ENCODE measurements around the gene TXNIP. TPM values are rescaled to one million over a fixed set of nuclear protein-coding genes. Genes with fewer than 3 reads are reported as not detected.

Gene TXNIP
- total RNA-seq, 1 donor from 2014 or later: 157 TPM

- H3K36me3 Mint-ChIP-seq (ENCODE audit: low read depth, unreplicated experiment): peaks cover 3% of the 10 kb centered on the region
- Histone ChIP-seq H2AFZ (ENCODE audit: low read depth, low read length) (no peak overlapping the region), H3K36me3 (ENCODE audit: insufficient read depth, low read length) (no peaks in the 10 kb centered on the region), H3K27me3 (ENCODE audit: insufficient read depth, low read length) (peaks cover 24% of the 10 kb centered on the region), H3K4me3 (ENCODE audit: insufficient read depth, low read depth, low read length) (no peak overlapping the region), H3K79me2 (ENCODE audit: insufficient read depth, low read length) (no peaks in the 10 kb centered on the region), H4K20me1 (ENCODE audit: insufficient read depth, low read length) (no peaks in the 10 kb centered on the region), H3K27ac (ENCODE audit: low read depth, low read length) (no peak overlapping the region), H3K4me2 (ENCODE audit: low read length) (peak overlapping the region; percentile 60), H3K9me3 (ENCODE audit: insufficient read depth, low read depth, low read length) (no peaks in the 10 kb centered on the region), H3K4me1 (ENCODE audit: insufficient read depth, low read length) (no peaks in the 10 kb centered on the region), H3K9ac (ENCODE audit: low read length) (no peak overlapping the region)
- DNase-seq (ENCODE audit: low read depth): no peak
- peaks cover 34% of the 10 kb centered on the region for H3K27me3 Mint-ChIP-seq (ENCODE audit: low read depth, unreplicated experiment)
- peaks cover 6% of the 10 kb centered on the region for H3K9me3 Mint-ChIP-seq (ENCODE audit: unreplicated experiment)
- peaks cover 6% of the 10 kb centered on the region for H3K4me1 Mint-ChIP-seq (ENCODE audit: low read depth, unreplicated experiment)
- H3K27ac Mint-ChIP-seq (ENCODE audit: unreplicated experiment): no peak overlapping the region
- FAIRE-seq: no peak
- TF ChIP-seq CTCF (IDR thresholded peaks at IDR 0.05; ENCODE audit: insufficient read depth, low read depth, low read length): no peak
- TF ChIP-seq EZH2 (IDR thresholded peaks at IDR 0.05; ENCODE audit: insufficient read depth, low read length): no peak
- no peak overlapping the region for H3K4me3 Mint-ChIP-seq (ENCODE audit: unreplicated experiment)
These were observed 23.1 kb upstream of the TXNIP start for GRCh38 chr1:146019231-146020057.

DNA sequence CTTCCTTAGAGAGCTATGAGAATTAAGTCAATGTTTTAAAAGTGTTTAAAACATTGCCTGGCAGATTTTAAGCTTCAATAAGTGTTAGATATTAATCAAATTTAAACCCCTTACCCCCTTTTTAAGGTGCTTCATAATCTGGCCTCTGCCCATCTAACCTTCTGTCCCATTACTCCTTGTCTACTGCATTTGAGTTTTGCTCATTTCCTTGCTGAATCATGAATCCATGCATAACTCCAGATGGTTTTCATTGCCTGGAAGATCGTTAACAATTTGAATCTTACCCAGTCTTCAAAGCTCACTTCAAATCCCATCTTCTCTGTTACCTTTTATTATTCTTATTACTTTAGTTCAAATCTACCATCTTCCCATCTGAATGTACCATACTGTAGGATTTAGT lies 20.5 kb upstream of the TXNIP start:
- Histone ChIP-seq H3K9ac (ENCODE audit: low read length) (no peak overlapping the region), H4K20me1 (ENCODE audit: insufficient read depth, low read length) (no peaks in the 10 kb centered on the region), H3K9me3 (ENCODE audit: insufficient read depth, low read depth, low read length) (no peaks in the 10 kb centered on the region), H3K27ac (ENCODE audit: low read depth, low read length) (no peak overlapping the region), H2AFZ (ENCODE audit: low read depth, low read length) (no peak overlapping the region), H3K4me2 (ENCODE audit: low read length) (no peak overlapping the region), H3K79me2 (ENCODE audit: insufficient read depth, low read length) (no peaks in the 10 kb centered on the region), H3K4me3 (ENCODE audit: insufficient read depth, low read depth, low read length) (no peak overlapping the region), H3K4me1 (ENCODE audit: insufficient read depth, low read length) (no peaks in the 10 kb centered on the region), H3K36me3 (ENCODE audit: insufficient read depth, low read length) (no peaks in the 10 kb centered on the region), H3K27me3 (ENCODE audit: insufficient read depth, low read length) (peaks cover 21% of the 10 kb centered on the region)
- DNase-seq (ENCODE audit: low read depth) (no peak), FAIRE-seq (no peak)
- peaks cover 34% of the 10 kb centered on the region for H3K27me3 Mint-ChIP-seq (ENCODE audit: low read depth, unreplicated experiment)
- no peak overlapping the region for H3K4me3 Mint-ChIP-seq (ENCODE audit: unreplicated experiment)
- peaks cover 3% of the 10 kb centered on the region for H3K36me3 Mint-ChIP-seq (ENCODE audit: low read depth, unreplicated experiment)
- H3K9me3 Mint-ChIP-seq (ENCODE audit: unreplicated experiment): peaks cover 6% of the 10 kb centered on the region
- H3K4me1 Mint-ChIP-seq (ENCODE audit: low read depth, unreplicated experiment): peaks cover 9% of the 10 kb centered on the region
- no peak overlapping the region for H3K27ac Mint-ChIP-seq (ENCODE audit: unreplicated experiment)
- TF ChIP-seq CTCF (IDR thresholded peaks at IDR 0.05; ENCODE audit: insufficient read depth, low read depth, low read length) (no peak), EZH2 (IDR thresholded peaks at IDR 0.05; ENCODE audit: insufficient read depth, low read length) (no peak)

DNA sequence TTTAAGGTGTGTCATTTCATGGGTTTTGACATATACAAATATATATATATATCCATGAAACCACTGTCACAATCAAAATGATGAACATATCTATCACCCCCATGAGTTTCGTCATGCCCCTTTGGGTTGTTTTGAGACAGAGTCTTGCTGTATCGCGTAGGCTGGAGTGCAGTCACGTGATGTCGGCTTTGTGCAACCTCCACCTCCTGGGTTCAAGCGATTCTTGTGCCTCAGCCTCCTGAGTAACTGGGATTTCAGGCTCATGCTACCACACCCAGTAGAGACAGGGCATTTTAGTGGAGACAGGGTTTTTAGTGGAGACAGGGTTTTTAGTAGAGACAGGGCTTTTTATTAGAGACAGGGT lies 17.2 kb upstream of the TXNIP start:
- Histone ChIP-seq H2AFZ (ENCODE audit: low read depth, low read length) (no peak overlapping the region), H3K79me2 (ENCODE audit: insufficient read depth, low read length) (no peaks in the 10 kb centered on the region), H3K4me1 (ENCODE audit: insufficient read depth, low read length) (no peaks in the 10 kb centered on the region), H3K36me3 (ENCODE audit: insufficient read depth, low read length) (no peaks in the 10 kb centered on the region), H3K27me3 (ENCODE audit: insufficient read depth, low read length) (peaks cover 3% of the 10 kb centered on the region), H3K4me2 (ENCODE audit: low read length) (peak overlapping the region; percentile 34), H3K4me3 (ENCODE audit: insufficient read depth, low read depth, low read length) (no peak overlapping the region), H3K27ac (ENCODE audit: low read depth, low read length) (no peak overlapping the region), H3K9ac (ENCODE audit: low read length) (no peak overlapping the region), H4K20me1 (ENCODE audit: insufficient read depth, low read length) (no peaks in the 10 kb centered on the region), H3K9me3 (ENCODE audit: insufficient read depth, low read depth, low read length) (no peaks in the 10 kb centered on the region)
- H3K36me3 Mint-ChIP-seq (ENCODE audit: low read depth, unreplicated experiment): peaks cover 3% of the 10 kb centered on the region
- H3K4me1 Mint-ChIP-seq (ENCODE audit: low read depth, unreplicated experiment): peaks cover 3% of the 10 kb centered on the region
- FAIRE-seq (no peak), DNase-seq (ENCODE audit: low read depth) (no peak)
- H3K9me3 Mint-ChIP-seq (ENCODE audit: unreplicated experiment): no peaks in the 10 kb centered on the region
- no peak for TF ChIP-seq EZH2 (IDR thresholded peaks at IDR 0.05; ENCODE audit: insufficient read depth, low read length)
- TF ChIP-seq CTCF (IDR thresholded peaks at IDR 0.05; ENCODE audit: insufficient read depth, low read depth, low read length): no peak
- H3K27ac Mint-ChIP-seq (ENCODE audit: unreplicated experiment): no peak overlapping the region
- peaks cover 12% of the 10 kb centered on the region for H3K27me3 Mint-ChIP-seq (ENCODE audit: low read depth, unreplicated experiment)
- H3K4me3 Mint-ChIP-seq (ENCODE audit: unreplicated experiment): no peak overlapping the region

Data from astrocyte (in vitro differentiated cells and primary cell).